Muscle layer of colon (tissue), 2 donors: ENCODE measurements around the gene OR4F15.
"Not testable (repeated sequence)": the region's sequence is repeated elsewhere in the genome, so short reads cannot be mapped to it uniquely, and the experiment has no call there.

ENCODE experiments used
- H3K27ac ChIP-seq: one replicate; pipeline ENCODE4 v1.7.0; 2013; ENCODE audit warnings: low read depth, mild to moderate bottlenecking, low read length, moderate library complexity
- H3K27me3 ChIP-seq, 2 donors: one replicate each; pipeline ENCODE4 v1.7.0; 2013; ENCODE audit warnings: low read length in 2 of 2, mild to moderate bottlenecking in 2 of 2; ENCODE audit not compliant: insufficient read depth in 2 of 2, control insufficient read depth in 1 of 2
- H3K36me3 ChIP-seq: one replicate; pipeline ENCODE4 v1.7.0; 2013; ENCODE audit warnings: mild to moderate bottlenecking, low read length; ENCODE audit not compliant: insufficient read depth
- H3K4me1 ChIP-seq: one replicate; pipeline ENCODE4 v1.7.0; 2013; ENCODE audit warnings: mild to moderate bottlenecking, low read length; ENCODE audit not compliant: insufficient read depth
- H3K4me3 ChIP-seq, 2 donors: one replicate each; pipeline ENCODE4 v1.7.0; 2013; ENCODE audit warnings: low read length in 2 of 2, low read depth in 1 of 2, mild to moderate bottlenecking in 1 of 2, moderate library complexity in 1 of 2
- H3K9ac ChIP-seq: one replicate; pipeline ENCODE4 v1.7.0; 2013; ENCODE audit warnings: low read length
- H3K9me3 ChIP-seq: one replicate; pipeline ENCODE4 v1.7.0; 2013; ENCODE audit warnings: mild to moderate bottlenecking, low read length
- donor health status: abdominal sarcoma.
- donor health status: Adenocarcinoma of cecum.

OR4F15 gene

GRCh38 chr15:101784644-101785043 is 27.4 kb upstream of the OR4F15 start:
- no peak overlapping the region for H3K9ac ChIP-seq
- no peak overlapping the region for H3K27ac ChIP-seq
- no peaks in the 10 kb centered on the region for H3K4me1 ChIP-seq
- H3K4me3 ChIP-seq: no peak overlapping the region
- no peaks in the 10 kb centered on the region for H3K27me3 ChIP-seq
- no peaks in the 10 kb centered on the region for H3K9me3 ChIP-seq
- no peaks in the 10 kb centered on the region for H3K36me3 ChIP-seq

- not testable (repeated sequence) for H3K27me3 ChIP-seq, H3K4me1 ChIP-seq, H3K27ac ChIP-seq
Measured at GRCh38 chr15:101786422-101786821, 25.6 kb upstream of the OR4F15 start.

GRCh38 chr15:101788001-101788400 is 24.0 kb upstream of the OR4F15 start:
- H3K36me3 ChIP-seq, H3K27ac ChIP-seq, H3K9me3 ChIP-seq: not testable (repeated sequence)

More at GRCh38 chr15:101786422-101786821, 25.6 kb upstream of the OR4F15 start:
- H3K9me3 ChIP-seq, H3K4me3 ChIP-seq, H3K36me3 ChIP-seq, H3K9ac ChIP-seq: not testable (repeated sequence)

GRCh38 chr15:101788503-101789269 is 23.3 kb upstream of the OR4F15 start:
- not testable (repeated sequence) for H3K9me3 ChIP-seq, H3K4me3 ChIP-seq, H3K27ac ChIP-seq, H3K4me1 ChIP-seq, H3K27me3 ChIP-seq, H3K36me3 ChIP-seq, H3K9ac ChIP-seq

More at GRCh38 chr15:101788001-101788400, 24.0 kb upstream of the OR4F15 start:
- H3K27me3 ChIP-seq, H3K4me3 ChIP-seq, H3K4me1 ChIP-seq, H3K9ac ChIP-seq: not testable (repeated sequence)

- H3K9me3 ChIP-seq, H3K27me3 ChIP-seq, H3K27ac ChIP-seq, H3K4me1 ChIP-seq, H3K36me3 ChIP-seq, H3K9ac ChIP-seq, H3K4me3 ChIP-seq: not testable (repeated sequence)
Measured at GRCh38 chr15:101790748-101791147, 21.3 kb upstream of the OR4F15 start.

GRCh38 chr15:101793981-101794380 is 18.0 kb upstream of the OR4F15 start:
- H3K27ac ChIP-seq, H3K27me3 ChIP-seq, H3K4me1 ChIP-seq, H3K9ac ChIP-seq, H3K9me3 ChIP-seq, H3K4me3 ChIP-seq, H3K36me3 ChIP-seq: not testable (repeated sequence)

GRCh38 chr15:101795455-101795854 is 16.5 kb upstream of the OR4F15 start:
- no peaks in the 10 kb centered on the region for H3K9me3 ChIP-seq
- no peak overlapping the region for H3K27ac ChIP-seq
- H3K36me3 ChIP-seq: no peaks in the 10 kb centered on the region
- H3K27me3 ChIP-seq: no peaks in the 10 kb centered on the region
- no peaks in the 10 kb centered on the region for H3K4me1 ChIP-seq
- H3K9ac ChIP-seq: no peak overlapping the region
- H3K4me3 ChIP-seq: no peak overlapping the region

GRCh38 chr15:101799665-101800064 is 12.3 kb upstream of the OR4F15 start:
- Histone ChIP-seq H3K36me3 (no peaks in the 10 kb centered on the region), H3K27ac (no peak overlapping the region)

GRCh38 chr15:101801048-101801447 is 11.0 kb upstream of the OR4F15 start:
- no peaks in the 10 kb centered on the region for H3K36me3 ChIP-seq

More at GRCh38 chr15:101799665-101800064, 12.3 kb upstream of the OR4F15 start:
- Histone ChIP-seq H3K27me3 (no peaks in the 10 kb centered on the region), H3K9ac (no peak overlapping the region), H3K4me1 (no peaks in the 10 kb centered on the region), H3K9me3 (no peaks in the 10 kb centered on the region), H3K4me3 (no peak overlapping the region)

GRCh38 chr15:101803209-101803608 is 8.8 kb upstream of the OR4F15 start, which contains the start of gene OR4F6:
Gene OR4F6 (plus strand): TSS chr15:101803509. CDS start chr15:101805720, 2,211 bp downstream.
- H3K27me3 ChIP-seq: no peaks in the 10 kb centered on the region
- no peaks in the 10 kb centered on the region for H3K9me3 ChIP-seq
- no peak within 1 kb of the TSS for H3K9ac ChIP-seq
- H3K27ac ChIP-seq: no peak within 1 kb of the TSS
- H3K4me3 ChIP-seq: no peak within 1 kb of the TSS
- H3K36me3 ChIP-seq: no peaks in the 10 kb centered on the region
- no peaks in the 10 kb centered on the region for H3K4me1 ChIP-seq

More at GRCh38 chr15:101801048-101801447, 11.0 kb upstream of the OR4F15 start:
- H3K9ac ChIP-seq: no peak overlapping the region
- H3K9me3 ChIP-seq: no peaks in the 10 kb centered on the region
- H3K27ac ChIP-seq: no peak overlapping the region
- H3K4me3 ChIP-seq: no peak overlapping the region
- H3K27me3 ChIP-seq: no peaks in the 10 kb centered on the region
- H3K4me1 ChIP-seq: no peaks in the 10 kb centered on the region

GRCh38 chr15:101803676-101804075 is 8.3 kb upstream of the OR4F15 start:
- Histone ChIP-seq H3K9me3 (no peaks in the 10 kb centered on the region), H3K36me3 (no peaks in the 10 kb centered on the region), H3K4me3 (no peak overlapping the region), H3K9ac (no peak overlapping the region), H3K4me1 (no peaks in the 10 kb centered on the region), H3K27ac (no peak overlapping the region), H3K27me3 (no peaks in the 10 kb centered on the region)

- no peak overlapping the region for H3K9ac ChIP-seq
- no peaks in the 10 kb centered on the region for H3K36me3 ChIP-seq
- H3K4me3 ChIP-seq: no peak overlapping the region
- H3K27me3 ChIP-seq: no peaks in the 10 kb centered on the region
- H3K4me1 ChIP-seq: no peaks in the 10 kb centered on the region
- H3K9me3 ChIP-seq: no peaks in the 10 kb centered on the region
- H3K27ac ChIP-seq: no peak overlapping the region
Measured at GRCh38 chr15:101804375-101804774, 7.6 kb upstream of the OR4F15 start.
